Astrocyte (in vitro differentiated cells and primary cell): ENCODE measurements around the gene NIT2.

Source experiments
- CTCF ChIP-seq: IDR thresholded peaks from 2 replicates; pipeline ENCODE4 v1.5.1; 2011; ENCODE audit warnings: low read depth, mild to moderate bottlenecking, inconsistent platforms, low read length, moderate library complexity; ENCODE audit not compliant: insufficient read depth
- EZH2 ChIP-seq: IDR thresholded peaks from 2 replicates; pipeline ENCODE4 v1.6.1; 2012; ENCODE audit warnings: mild to moderate bottlenecking, low read length, inconsistent platforms; ENCODE audit not compliant: insufficient read depth

GRCh38 chr3:100297784-100298183 lies 36.8 kb upstream of the NIT2 start:
- TF ChIP-seq EZH2 = no peak
- no peak for TF ChIP-seq CTCF
